ENCODE data around the gene KDM1A. TPM values are rescaled to one million over a fixed set of nuclear protein-coding genes. Genes with fewer than 3 reads are reported as not detected.

The KDM1A gene
- total and polyA plus RNA-seq, 2 of the 13 experiments (the other 11 are each of a cell fraction or from before 2014, with no cell fraction given) = 81.3 to 173 TPM

GRCh38 chr1:23114424-23115079, 95.3 kb downstream of the KDM1A start:
- H3K27ac ChIP-seq (ENCODE audit: extremely low read length, insufficient read depth, low read length) = peak overlapping the region; percentile 55
- H3K27me3 ChIP-seq (ENCODE audit: control insufficient read depth in 1 of 2, insufficient read depth in 2 of 2, low read length in 2 of 2) = no peaks in the 10 kb centered on the region
- H3K4me2 ChIP-seq (ENCODE audit: low read depth, low read length) = peak overlapping the region; percentile 65
- intact Hi-C loops (cut with micrococcal nuclease; ENCODE audit: unreplicated experiment) (loop anchor here (1.0 kb wide), 1 partner anchor 53 kb away; no protein-coding TSS in a partner anchor), in situ Hi-C loops (cut with HindIII; ENCODE audit: extremely low pct_ligation_motif_present, low pct_unique_long_range_greater_than_20kb) (no loop called here)
- ChIA-PET CTCF (ENCODE audit: low intra/inter-chr PET ratio, low total read pairs) (no interaction called here), POLR2A (interaction anchor here (1.0 to 1.4 kb wide), 3 partner anchors 9 to 55 kb away, joined by 3 to 5 read pairs (median 3); partner anchors contain the start of gene LUZP1)
- H3K9ac ChIP-seq (ENCODE audit: insufficient read depth, low read depth, low read length) = 0 out of 2 replicates have a peak overlapping the region, but pooled peaks have one; percentile 16
- peaks cover 66% of the 10 kb centered on the region for H3K79me2 ChIP-seq (ENCODE audit: insufficient read depth, low read length)
- DNase-seq (ENCODE audit: low spot score) (no peak), ATAC-seq (no peak), FAIRE-seq (peak; percentile 64)
- 57% methylated on average over 6 of the region's 6 CpGs for WGBS (ENCODE audit: low lambda C conversion rate)
- no peaks in the 10 kb centered on the region for H3K9me3 ChIP-seq (ENCODE audit: low read length)
- no TSS peak for BruUV-seq (replicated peaks)
- H2AFZ ChIP-seq (ENCODE audit: low read length) = no peak overlapping the region
- H3K4me3 ChIP-seq (replicated peaks in 1 of 3; ENCODE audit: insufficient read depth in 1 of 3, low read depth in 2 of 3, low read length in 3 of 3) = peak overlapping the region in 1 of 3 experiments; percentile 2; a peak in 1 of 6 replicates
- H3K36me3 ChIP-seq (replicated peaks in 1 of 2; ENCODE audit: control insufficient read depth in 1 of 2, insufficient read depth in 2 of 2, low read length in 2 of 2) = no peaks in the 10 kb centered on the region
- peaks cover 7% of the 10 kb centered on the region for H4K20me1 ChIP-seq (ENCODE audit: insufficient read depth, low read length)
- H3K4me1 ChIP-seq (ENCODE audit: insufficient read depth, low read length) = peaks cover 86% of the 10 kb centered on the region
- TF ChIP-seq TFAP4 (IDR thresholded peaks at IDR 0.05; ENCODE audit: borderline replicate concordance, low read depth) = no peak
- 0 out of 2 replicates have a peak, but pooled peaks have one; percentile 29 for TF ChIP-seq HOXA5 (CRISPR knock-in tag; IDR thresholded peaks at IDR 0.05)

DNA sequence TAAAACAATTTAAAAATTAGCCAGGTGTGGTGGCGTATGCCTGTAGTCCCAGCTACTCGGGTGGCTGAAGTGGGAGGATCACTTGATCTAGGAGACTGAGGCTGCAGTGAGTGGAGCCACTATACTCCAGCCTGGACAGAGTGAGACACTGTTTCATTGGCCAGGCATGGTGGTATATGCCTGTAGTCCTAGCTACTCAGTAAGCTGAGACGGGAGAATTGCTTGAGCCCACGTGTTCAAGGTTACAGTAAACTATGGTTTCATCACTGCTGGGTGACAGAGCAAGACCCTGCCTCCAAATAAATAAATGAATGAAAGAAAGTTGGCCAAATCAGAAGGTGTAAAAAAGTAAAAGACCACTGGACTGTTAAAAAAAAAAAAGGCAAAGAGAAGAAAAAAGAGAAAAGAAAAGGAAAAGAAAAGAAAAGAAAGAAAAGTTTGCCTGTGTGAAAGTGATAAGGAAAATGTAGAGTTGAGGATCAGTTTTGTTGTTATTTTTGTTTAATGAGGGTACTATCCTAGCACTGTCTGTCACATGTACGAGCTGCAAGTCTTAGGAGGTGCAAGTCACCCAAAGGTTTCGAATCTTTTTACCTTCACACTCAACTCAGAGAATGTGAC, 97.1 kb downstream of the KDM1A start:
- 40% methylated on average over 6 of the region's 6 CpGs for WGBS (ENCODE audit: low lambda C conversion rate)
- peak overlapping the region; percentile 65 for H3K4me2 ChIP-seq (ENCODE audit: low read depth, low read length)
- TF ChIP-seq ZNF557 (CRISPR knock-in tag; IDR thresholded peaks at IDR 0.05) = no peak
- TF ChIP-seq, protein P1, sequence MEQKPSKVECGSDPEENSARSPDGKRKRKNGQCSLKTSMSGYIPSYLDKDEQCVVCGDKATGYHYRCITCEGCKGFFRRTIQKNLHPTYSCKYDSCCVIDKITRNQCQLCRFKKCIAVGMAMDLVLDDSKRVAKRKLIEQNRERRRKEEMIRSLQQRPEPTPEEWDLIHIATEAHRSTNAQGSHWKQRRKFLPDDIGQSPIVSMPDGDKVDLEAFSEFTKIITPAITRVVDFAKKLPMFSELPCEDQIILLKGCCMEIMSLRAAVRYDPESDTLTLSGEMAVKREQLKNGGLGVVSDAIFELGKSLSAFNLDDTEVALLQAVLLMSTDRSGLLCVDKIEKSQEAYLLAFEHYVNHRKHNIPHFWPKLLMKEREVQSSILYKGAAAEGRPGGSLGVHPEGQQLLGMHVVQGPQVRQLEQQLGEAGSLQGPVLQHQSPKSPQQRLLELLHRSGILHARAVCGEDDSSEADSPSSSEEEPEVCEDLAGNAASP (CRISPR knock-in tag; IDR thresholded peaks at IDR 0.05; ENCODE audit: borderline replicate concordance) = no peak
- TF ChIP-seq ZSCAN12 (CRISPR knock-in tag; IDR thresholded peaks at IDR 0.05) = no peak
- TF ChIP-seq LBX2 (CRISPR knock-in tag; IDR thresholded peaks at IDR 0.05; ENCODE audit: borderline replicate concordance) = no peak
- TF ChIP-seq ZNF234 (CRISPR knock-in tag; conservative IDR thresholded peaks at IDR 0.05) = no peak

More for the DNA sequence above, 97.1 kb downstream of the KDM1A start:
- intact Hi-C loops (cut with micrococcal nuclease; ENCODE audit: unreplicated experiment) = no loop called here
- H3K4me3 ChIP-seq (replicated peaks in 1 of 3; ENCODE audit: insufficient read depth in 1 of 3, low read depth in 2 of 3, low read length in 3 of 3) = no peak overlapping the region
- CTCF ChIA-PET (ENCODE audit: low intra/inter-chr PET ratio, low total read pairs) = no interaction called here
- no peaks in the 10 kb centered on the region for H3K36me3 ChIP-seq (replicated peaks in 1 of 2; ENCODE audit: control insufficient read depth in 1 of 2, insufficient read depth in 2 of 2, low read length in 2 of 2)
- ATAC-seq = peak; percentile 87
- peak; percentile 63 for DNase-seq (ENCODE audit: low spot score)
- H3K79me2 ChIP-seq (ENCODE audit: insufficient read depth, low read length) = peaks cover 73% of the 10 kb centered on the region
- no peaks in the 10 kb centered on the region for H3K9me3 ChIP-seq (ENCODE audit: low read length)
- in situ Hi-C loops (cut with HindIII; ENCODE audit: extremely low pct_ligation_motif_present, low pct_unique_long_range_greater_than_20kb) = no loop called here
- no TSS peak for BruUV-seq (replicated peaks)
- peaks cover 77% of the 10 kb centered on the region for H3K4me1 ChIP-seq (ENCODE audit: insufficient read depth, low read length)
- no peaks in the 10 kb centered on the region for H3K27me3 ChIP-seq (ENCODE audit: control insufficient read depth in 1 of 2, insufficient read depth in 2 of 2, low read length in 2 of 2)
- H3K27ac ChIP-seq (ENCODE audit: extremely low read length, insufficient read depth, low read length) = peak overlapping the region; percentile 55
- H4K20me1 ChIP-seq (ENCODE audit: insufficient read depth, low read length) = peaks cover 7% of the 10 kb centered on the region
- no peak overlapping the region for H2AFZ ChIP-seq (ENCODE audit: low read length)
- FAIRE-seq = peak; percentile 85
- POLR2A ChIA-PET = interaction anchor here (1.1 kb wide), 1 partner anchor 44 kb away, joined by 4 read pairs; no protein-coding TSS in a partner anchor
- H3K9ac ChIP-seq (ENCODE audit: insufficient read depth, low read depth, low read length) = no peak overlapping the region

Measured in HepG2 (cell line).